GM10266 (cell line): ENCODE results near the gene PFN3.
"Not testable (repeated sequence)": the region's sequence is repeated elsewhere in the genome, so short reads cannot be mapped to it uniquely, and the experiment has no call there.

Experiments used
- DNase-seq: peaks from one replicate; pipeline ENCODE4 v3.0.0; 2012; ENCODE audit errors: extremely low spot score
- CTCF ChIP-seq: IDR thresholded peaks from 2 replicates; pipeline ENCODE4 v1.5.1; 2012; ENCODE audit warnings: mild to moderate bottlenecking, low read depth; ENCODE audit not compliant: control insufficient read depth, insufficient read depth; ENCODE audit errors: missing control alignments

The PFN3 gene

DNA sequence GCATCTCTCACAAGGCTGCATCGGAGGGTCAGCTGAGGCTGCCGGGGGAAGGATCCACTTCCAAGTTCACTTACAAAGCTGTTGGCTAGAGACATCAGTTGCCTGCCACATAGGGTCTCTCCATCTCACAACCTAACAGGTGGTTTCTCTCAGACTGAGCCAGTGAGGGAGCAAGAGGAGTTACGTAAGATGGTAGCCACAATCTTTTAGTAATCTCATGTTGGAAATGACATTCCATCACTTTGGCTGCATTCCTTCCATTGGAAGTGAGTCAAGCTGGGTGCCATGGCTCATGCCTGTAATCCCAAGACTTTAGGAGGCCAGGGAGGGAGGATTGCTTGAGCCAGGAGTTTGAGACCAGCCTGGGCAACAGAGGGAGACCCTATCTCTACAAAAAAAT, 18.6 kb upstream of the PFN3 start:
- TF ChIP-seq CTCF: no peak
- DNase-seq: no peak

GRCh38 chr5:177417081-177417480, 16.6 kb upstream of the PFN3 start:
- DNase-seq: not testable (repeated sequence)

- no peak for TF ChIP-seq CTCF
- no peak for DNase-seq
Measured at GRCh38 chr5:177414481-177414880, 14.0 kb upstream of the PFN3 start.

- no peak for TF ChIP-seq CTCF
- DNase-seq: no peak
Measured at GRCh38 chr5:177412603-177413233, 12.3 kb upstream of the PFN3 start.

DNA sequence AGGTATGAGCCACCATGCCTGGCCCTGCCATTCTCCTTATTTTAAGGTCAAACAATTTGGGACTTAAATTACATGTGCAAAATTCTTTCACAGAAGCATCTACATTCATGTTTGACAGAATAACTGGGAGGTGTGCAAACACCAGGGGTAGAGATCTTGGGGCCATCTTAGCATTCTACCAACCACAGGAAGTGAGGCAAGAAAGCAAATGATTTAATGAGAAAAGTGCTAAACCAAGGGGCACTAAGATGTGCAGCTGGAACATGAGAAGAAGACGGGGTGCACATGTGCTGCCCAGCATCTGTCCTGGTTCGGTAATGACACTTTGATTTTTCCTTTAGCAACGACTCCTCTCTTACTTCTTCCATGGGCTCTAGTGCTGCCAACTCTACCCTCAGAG, 10.1 kb upstream of the PFN3 start:
- DNase-seq: no peak
- TF ChIP-seq CTCF: no peak

DNA sequence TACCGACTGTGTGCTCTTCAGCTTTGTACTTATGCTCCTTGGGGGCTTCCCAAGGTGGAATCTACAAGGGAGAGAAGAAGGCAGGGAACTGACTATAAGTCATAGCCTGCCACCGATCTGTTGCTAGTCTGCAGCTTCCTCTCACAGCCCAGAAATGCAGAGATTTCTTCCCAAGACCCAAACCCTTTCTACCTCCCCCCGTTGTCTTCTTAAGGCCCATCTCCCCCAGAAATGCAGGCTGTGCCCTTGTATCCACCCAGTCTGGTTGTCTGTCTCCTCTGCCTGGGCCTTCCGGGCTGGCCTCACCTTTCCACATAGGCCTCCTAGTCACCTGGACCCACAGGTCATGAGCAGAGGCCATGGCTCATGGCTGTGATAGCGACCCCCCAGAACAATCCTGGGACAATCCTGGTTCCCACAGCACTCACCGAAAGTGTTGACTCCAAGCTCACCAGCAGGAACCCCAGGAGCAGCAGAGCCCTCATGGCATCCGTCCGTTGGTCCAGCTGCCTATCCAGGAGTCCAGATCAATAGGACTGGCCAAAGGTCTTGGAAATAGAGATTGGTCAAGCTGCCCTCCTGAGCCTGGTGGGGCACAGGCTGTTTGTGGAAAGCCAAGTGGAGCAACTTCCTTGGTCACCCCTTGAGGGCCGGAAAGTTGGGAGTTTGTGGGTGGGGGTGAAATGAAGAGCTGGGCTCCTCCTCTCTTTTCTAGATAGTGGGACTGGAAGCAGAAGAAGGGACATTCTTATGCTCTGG, 8.8 kb upstream of the PFN3 start, which contains the start of gene F12:
TSS of gene F12 (minus strand) at position 522 of the 759 bp plus-strand sequence. CDS start at position 485, 37 bp downstream.
- no peak for TF ChIP-seq CTCF
- DNase-seq: no peak

DNA sequence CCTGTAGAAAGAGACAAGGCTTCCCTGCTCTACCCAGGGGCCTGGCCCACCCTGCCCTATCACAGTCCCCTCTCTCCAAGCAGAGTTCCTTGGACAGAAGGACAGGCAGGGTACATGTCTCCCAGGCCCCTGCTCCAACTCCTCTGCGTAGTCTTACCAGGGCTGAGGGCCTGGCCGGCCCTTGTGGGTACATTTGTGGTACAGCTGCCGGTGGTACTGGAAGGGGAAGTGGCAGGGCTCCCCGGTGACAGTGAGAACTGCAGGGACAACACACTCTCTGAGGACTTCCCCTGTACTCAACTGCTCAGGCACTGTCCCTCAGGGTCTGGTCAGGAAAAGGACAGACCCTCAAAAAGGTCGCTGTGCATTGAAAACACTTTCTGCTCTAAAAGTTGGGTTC, 5.3 kb upstream of the PFN3 start:
- TF ChIP-seq CTCF: no peak
- DNase-seq: no peak
